Measurements from ENCODE around the gene LRRC8D.

- TF ChIP-seq TAF1 (IDR thresholded peaks at IDR 0.05; ENCODE audit: borderline replicate concordance, low read depth, low read length) (no peak), POLR2A (IDR thresholded peaks at IDR 0.05; ENCODE audit: low read depth, low read length) (no peak)
Observed at GRCh38 chr1:89794406-89794805, 26.4 kb upstream of the LRRC8D start.

Measured in GM12892 (cell line).